ENCODE results near the gene COL5A2.

The COL5A2 gene

DNA sequence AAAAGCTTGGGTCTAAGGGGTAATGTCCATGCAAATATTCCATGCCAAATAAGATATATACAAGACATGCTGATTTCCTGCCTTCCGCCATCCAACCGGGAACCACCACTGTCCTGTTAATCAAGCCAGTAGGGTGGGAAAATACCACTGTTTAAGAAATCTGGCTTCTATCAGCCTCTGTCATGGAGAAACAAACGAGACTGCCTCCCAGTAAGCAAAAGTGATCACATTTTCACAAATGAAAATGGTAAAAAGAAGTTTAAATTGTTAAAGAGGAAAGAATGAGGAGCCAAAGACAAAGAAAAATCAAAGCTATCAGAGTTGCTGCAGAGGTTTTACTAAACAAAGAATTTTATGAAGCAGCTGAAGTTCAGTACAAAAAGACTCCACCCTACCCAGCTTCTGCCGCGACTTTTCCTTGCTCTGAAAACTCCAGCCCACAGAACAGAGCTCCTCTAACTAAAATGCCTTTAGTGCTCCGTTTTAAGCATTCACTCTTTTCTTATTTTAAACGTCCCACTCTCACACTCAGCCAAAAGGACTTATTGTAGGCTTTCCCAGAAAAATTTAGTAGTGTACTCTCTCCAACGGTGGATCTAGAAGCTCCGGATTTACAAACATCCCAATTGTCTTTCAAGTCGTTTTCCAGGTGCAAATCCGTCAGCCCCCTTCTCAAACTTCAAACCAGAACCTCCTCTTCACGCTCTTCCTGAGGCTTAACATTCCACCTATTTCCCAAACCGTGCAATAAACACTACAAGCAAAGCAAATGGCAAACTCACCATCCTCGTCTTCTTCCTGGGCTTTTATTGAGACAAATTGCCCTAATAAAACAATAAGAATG is 613 bp downstream of the COL5A2 start:
- DNase-seq, result no peak

DNA sequence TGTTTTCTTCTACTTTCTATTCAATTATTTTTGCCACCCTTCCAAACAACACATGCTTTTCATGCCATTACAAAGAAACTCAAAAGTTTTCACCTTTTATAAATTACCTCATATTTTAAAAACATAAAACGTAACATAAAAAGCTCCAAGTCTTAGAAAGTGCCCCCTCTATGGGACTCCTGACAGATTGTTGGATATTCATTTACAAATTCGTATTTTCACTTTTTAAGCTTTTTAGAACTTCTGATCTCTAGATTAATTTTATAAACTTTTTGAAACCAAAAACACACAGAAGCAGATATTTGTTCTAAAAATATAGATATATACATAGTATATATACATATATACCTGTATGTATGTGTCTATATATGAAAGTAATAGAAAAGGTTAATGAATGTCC is 1.5 kb downstream of the COL5A2 start:
- DNase-seq, result no peak

GRCh38 chr2:189177251-189177840 is 2.2 kb downstream of the COL5A2 start:
- no peak for DNase-seq

GRCh38 chr2:189176516-189176915 is 3.0 kb downstream of the COL5A2 start:
- DNase-seq, result no peak

DNA sequence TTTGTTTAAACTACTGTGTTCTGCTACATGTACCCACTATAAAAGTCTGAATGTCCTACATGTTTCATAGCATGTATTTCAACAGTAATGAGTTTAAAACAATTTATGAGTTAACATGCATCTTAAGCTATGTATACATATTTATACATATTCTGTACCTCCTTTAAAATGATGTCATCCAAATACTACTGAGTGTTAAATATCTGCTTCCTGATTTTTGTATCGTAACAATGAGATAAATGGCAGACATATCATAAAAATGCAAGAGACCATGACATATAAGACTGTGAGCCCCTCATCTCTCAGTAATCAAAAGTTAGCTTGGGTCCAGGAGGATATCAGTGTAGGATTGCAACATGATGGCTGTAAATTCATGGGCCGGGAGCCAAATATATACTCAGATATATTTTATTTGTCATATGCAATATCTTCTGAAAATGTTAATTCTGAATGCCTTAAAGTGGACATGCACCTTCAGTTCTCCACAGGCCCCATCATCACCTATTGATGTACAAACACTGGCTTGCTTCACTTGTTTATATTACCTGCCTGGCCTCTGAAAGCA is 3.6 kb downstream of the COL5A2 start:
- DNase-seq, result no peak

- no peak for DNase-seq
Measured at GRCh38 chr2:189171956-189172609, 7.5 kb downstream of the COL5A2 start.

DNA sequence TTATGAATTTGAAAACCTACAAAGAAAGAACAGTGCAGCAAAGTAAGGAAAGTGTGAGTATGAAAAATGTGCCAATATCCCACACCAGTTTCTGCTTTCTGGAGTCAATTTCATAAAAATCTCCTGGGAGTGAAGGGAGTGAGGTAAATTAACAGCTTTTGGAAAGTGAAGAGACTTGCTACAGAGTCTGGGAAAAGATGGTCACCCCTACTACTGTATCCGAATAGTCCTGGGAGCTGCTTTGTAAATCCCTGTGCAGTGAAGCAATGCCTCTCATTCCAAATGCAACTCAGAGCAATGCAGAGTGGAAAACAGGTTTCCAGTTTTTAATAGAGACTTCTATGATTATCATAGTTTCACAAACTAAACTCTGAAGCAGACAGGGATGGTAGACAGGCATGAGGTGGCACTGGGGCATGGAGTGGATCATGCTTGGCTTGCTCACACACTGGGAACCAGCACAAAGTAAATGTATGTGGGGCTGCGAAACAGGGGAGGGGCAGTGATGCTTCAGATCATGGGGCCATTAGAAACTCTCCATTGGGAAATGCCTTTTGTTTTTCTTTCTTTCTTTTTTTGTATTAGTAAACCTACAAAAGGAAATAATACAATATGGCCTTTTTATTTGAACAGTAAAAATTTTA is 10.6 kb downstream of the COL5A2 start:
- no peak for DNase-seq

- DNase-seq, result no peak
Measured at GRCh38 chr2:189165656-189166380, 13.7 kb downstream of the COL5A2 start.

GRCh38 chr2:189164746-189165145 is 14.8 kb downstream of the COL5A2 start:
- no peak for DNase-seq

DNA sequence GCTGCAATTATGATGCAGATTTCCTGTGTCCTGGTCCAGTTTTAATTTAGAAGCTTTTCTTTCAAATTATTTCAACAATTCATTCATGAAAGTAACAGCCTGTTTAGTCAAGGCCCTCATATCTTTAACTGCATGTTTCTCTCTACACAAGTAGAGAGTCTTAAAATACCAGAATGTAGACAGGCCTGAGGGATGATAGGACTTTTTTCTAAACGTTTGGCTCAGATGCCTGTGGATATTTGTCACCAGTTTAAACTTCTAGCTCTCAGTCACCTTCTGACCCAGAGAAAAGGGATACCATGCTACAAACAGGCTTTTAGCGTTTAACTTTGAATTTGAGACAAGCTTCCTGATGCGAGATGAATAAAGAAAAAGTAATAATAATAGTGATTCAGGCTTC is 15.7 kb downstream of the COL5A2 start:
- DNase-seq, result no peak

- DNase-seq, result no peak
Measured at GRCh38 chr2:189162566-189162965, 17.0 kb downstream of the COL5A2 start.

- no peak for DNase-seq
Measured at GRCh38 chr2:189161894-189162293, 17.7 kb downstream of the COL5A2 start.

- no peak for DNase-seq
Measured at GRCh38 chr2:189159717-189160116, 19.8 kb downstream of the COL5A2 start.

DNA sequence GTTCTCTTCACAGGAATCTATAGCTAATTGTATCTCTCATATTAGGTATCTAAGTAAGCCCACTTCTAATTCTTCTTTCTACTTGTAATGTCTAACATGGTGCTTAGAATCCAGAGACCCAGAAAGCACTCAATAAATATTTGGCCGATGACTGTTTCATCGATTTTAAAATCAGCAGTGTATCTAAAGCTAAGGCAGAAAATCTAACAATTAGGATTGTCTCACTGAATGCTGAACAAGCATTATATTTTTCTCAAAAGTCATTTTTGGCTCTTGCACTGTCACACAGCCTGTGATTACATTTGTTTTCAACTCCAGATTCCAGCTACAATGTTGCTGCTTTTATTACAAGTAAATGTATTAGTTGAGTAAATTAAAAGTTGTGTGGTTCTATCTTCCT is 20.3 kb downstream of the COL5A2 start:
- DNase-seq, result no peak

DNA sequence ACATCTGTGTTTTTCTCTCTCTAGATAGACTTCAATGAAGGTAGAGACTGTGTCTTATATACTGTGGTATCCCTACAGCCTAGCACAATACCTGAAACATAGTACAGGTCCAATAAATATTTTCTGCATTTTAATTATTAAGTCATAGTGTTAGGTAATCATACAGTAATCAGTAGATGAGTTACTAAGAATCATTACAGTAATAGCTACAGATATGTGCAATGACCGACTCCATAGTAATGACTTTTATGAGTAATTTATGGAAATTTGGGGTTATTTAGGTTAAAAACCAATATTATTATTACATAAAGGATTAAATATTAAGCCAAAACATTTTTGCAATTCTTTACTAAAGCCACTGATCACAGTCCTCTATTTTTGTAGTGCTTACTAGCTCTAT is 21.6 kb downstream of the COL5A2 start:
- DNase-seq, result no peak

DNA sequence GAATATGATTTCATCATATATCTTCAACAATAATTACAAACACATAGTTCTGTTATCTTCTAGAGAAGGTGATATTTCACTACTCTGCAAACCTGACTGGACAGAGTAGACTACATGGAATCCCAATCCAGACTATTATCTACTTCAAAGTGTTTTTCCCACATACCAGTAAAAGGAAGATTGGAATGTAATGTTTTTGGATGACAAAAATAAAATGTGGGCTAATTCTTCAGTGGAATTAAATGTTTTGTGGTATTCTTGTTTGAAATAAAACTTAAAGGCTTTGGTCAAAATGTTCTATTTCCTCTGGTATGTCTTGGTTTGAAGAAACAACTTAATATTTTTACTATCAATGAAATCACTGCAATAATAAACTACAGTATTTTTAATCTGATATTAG is 22.1 kb downstream of the COL5A2 start:
- no peak for DNase-seq

DNA sequence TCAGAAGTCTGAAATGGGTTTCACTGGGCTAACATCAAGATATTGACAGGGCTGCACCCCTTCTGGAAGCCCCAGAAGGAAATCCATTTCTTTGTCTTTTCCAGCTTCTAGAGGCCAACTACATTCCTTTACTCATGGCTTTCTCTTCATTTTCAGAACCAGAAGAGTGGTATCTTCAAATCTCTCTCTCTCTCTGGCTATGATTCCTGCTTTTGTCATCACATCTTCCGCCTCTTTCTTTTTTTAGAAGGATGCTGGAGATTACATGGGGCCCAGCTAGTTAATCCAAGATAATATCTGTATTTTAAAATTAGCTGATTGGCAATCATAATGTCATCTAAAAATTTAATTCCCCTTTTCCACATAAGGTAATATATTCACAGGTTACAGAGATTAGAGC is 23.8 kb downstream of the COL5A2 start:
- DNase-seq, result no peak

DNA sequence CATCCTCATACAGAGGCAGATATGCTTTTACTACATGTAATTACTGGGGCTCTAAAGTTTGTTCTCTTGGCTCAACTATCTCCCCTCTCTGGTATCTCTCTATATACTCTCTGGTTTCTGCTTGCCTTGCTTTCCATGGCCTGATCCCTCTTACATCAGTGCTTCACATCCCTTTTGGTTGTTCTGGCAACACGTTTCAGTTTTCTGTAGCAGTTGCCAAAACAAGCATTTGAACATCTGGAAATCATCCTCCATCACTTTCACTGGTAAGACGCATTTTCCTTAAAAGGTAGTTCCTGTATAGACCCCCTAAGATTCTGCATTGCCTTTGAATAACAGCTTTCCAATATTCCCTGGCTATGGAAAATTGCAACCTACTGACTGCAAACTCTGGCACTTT is 25.9 kb downstream of the COL5A2 start:
- DNase-seq, result no peak

DNA sequence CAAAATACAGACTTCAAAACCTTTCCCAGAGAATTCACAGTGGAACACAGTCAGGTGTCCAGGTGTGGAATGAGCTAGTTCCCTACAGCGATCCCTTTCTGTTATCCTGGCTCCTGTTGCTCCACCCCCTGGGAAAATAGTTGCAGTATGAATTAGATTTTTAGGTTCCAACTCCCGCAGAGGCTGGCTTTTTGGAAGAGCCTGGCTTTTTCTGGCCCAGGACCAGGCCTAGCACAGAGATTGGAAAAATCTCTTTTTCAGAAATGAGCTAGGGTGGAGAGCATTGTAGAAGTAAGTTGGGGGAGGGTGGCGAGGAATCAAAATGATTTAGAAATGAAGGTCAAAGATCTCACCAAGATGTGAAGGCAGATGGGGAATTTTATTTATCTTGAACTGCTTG is 27.1 kb downstream of the COL5A2 start:
- DNase-seq, result no peak

DNA sequence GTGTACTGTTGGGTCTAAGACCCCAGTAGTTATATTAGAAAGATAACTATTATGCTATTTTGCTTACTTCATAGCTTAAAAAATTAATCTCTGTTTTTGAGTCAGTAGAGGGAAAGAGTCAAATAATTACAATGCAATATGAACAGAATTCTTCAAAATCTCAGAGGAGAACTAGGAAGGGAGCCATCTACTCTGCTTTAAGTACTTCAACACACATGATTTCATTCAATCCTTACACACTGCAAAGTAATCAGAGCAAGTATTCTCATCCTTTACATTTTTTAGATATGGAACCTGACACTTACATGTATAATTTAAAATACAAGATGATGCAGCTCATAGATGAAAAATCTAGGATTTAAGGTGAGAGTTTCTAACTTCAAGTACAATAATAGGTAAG is 27.7 kb downstream of the COL5A2 start:
- no peak for DNase-seq

- DNase-seq, result no peak
Measured at GRCh38 chr2:189150033-189150432, 29.5 kb downstream of the COL5A2 start.

- no peak for DNase-seq
Measured at GRCh38 chr2:189147989-189148388, 31.6 kb downstream of the COL5A2 start.

- DNase-seq, result no peak
Measured at GRCh38 chr2:189147361-189147760, 32.2 kb downstream of the COL5A2 start.

Data from activated naive CD4-positive, alpha-beta T cell treated with anti-CD3 and anti-CD28 coated beads, Interleukin-2, amount 50 U/mL, for 16 hours (primary cell).